GM18517 (cell line): Measurements from ENCODE around the gene KDR.

Source experiments
- ATAC-seq: cut with Tn5 transposase; IDR thresholded peaks from one replicate; pipeline ENCODE4 v1.9.1; 2021; ENCODE audit warnings: mild to moderate bottlenecking, moderate library complexity; ENCODE audit not compliant: unreplicated experiment

KDR gene

DNA sequence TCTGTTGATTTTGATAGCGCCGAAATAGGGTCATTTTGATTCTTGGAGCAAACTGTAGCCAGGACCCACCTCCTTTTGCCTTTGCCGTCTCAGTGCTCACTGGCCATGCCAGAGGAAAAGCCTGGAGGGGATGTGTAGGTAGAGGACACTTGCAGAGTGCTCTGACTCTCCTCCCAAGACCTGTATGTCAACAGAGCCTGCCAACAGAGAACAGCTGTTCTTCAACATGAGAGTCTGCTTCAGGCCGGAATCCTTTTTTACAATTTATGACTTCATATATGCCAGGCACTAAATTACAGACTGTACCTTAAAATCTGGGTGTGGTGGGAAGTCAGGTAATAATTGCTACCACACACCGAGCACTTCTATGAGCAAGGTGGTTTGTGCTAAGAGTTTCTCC is 94.2 kb downstream of the KDR start:
- ATAC-seq = no peak

DNA sequence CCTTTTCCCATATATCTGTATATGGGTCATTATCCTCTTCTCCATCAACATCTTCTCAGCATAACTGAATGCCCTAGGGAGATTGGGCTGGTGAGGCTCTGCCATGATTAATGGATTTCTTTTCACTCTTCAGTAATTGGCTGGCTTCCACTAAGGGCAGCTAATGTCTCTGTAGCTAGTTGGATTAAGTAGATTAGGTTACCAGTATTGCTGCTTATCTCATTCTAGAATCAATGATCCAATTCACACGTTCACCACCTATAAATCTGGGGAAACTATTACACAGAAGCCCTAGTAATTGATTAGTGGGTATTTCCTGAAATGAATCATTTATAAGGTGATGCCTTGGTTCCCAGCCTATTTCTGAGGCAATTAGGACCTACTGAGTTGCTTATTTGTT is 94.8 kb downstream of the KDR start:
- ATAC-seq = no peak

DNA sequence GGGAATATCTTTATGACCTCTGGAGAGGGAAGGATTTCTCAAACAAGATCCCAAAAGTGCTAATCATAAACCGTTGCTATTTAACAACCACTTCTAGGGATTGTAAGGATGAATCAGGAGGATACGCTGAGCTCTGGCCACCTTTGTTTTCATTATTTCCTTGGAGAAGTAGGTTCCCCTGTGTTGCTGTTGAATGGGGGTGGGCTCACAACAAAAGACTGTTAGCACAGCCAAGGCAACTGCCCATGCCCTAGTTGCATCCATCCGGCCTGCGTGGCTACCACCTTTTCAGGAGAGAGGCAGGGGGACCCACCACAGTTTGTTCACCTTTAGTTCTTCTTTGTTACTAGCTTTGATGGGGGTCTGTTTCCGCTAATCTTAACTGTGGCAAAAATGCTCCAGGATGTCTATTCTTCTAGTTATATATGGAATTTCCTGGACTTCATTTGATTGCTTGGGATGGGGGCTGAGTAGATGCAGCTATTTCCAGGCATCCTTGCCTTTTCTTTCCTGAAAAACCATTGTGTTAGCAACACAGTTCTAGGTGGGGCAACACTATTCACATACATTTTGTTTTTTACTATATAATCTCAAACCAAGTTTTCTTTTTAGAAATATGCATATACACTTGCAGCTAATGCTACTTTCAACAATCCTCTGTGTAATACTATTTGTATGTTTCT is 95.4 kb downstream of the KDR start:
- ATAC-seq = no peak

DNA sequence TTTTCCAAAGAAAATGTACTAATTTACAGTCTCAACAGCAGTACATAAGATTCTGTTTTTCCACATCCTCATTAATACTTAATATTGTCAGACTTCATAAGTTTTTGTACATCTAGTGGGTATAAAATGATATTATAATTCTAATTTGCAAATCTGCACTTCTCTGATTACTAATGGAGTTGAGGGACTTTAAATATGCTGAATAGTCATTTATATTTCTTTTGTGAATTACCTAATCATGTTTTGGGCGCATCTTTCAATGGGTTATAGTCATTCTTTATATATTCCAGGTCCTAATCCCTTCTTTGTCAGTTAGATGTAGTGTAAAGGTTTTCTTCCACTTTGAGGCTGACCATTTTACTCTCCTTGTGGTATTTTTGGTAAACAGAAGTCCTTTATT is 96.1 kb downstream of the KDR start:
- no peak for ATAC-seq
